Upper lobe of left lung (tissue), 4 donors: ENCODE measurements around the gene INCENP.

ENCODE experiments used
- CTCF ChIP-seq, 6 experiments: fragments of 450-650 bp in 4 of 6; fragments of 200-600 bp in 2 of 6; sonication (generic) in 2 of 6; IDR thresholded peaks; one replicate each; pipeline ENCODE4 v1.5.1; 2016 to 2019; ENCODE audit warnings: antibody characterized with exemption in 6 of 6
- EP300 ChIP-seq, 4 donors: sonication (generic); formaldehyde crosslinking; IDR thresholded peaks; one replicate each; pipeline ENCODE4 v1.5.1; 2017; ENCODE audit warnings: antibody characterized with exemption in 4 of 4, control low read depth in 2 of 4
- POLR2A ChIP-seq, 4 donors: fragments of 450-650 bp; IDR thresholded peaks; one replicate each; pipeline ENCODE4 v1.5.1; 2016 to 2017; ENCODE audit warnings: antibody characterized with exemption in 4 of 4, mild to moderate bottlenecking in 2 of 4
- POLR2AphosphoS5 ChIP-seq, 2 donors: sonication (generic); formaldehyde crosslinking; IDR thresholded peaks; one replicate each; pipeline ENCODE4 v1.5.1; 2017; ENCODE audit warnings: antibody characterized with exemption in 2 of 2

- no peak for TF ChIP-seq POLR2A (IDR thresholded peaks at IDR 0.05)
- TF ChIP-seq CTCF (IDR thresholded peaks at IDR 0.05) = no peak
- TF ChIP-seq EP300 (IDR thresholded peaks at IDR 0.05) = no peak
- TF ChIP-seq POLR2AphosphoS5 (IDR thresholded peaks at IDR 0.05) = no peak
Observed at GRCh38 chr11:62140304-62141110, 16.7 kb downstream of the INCENP start.
